CD4-positive, alpha-beta T cell treated with Interleukin-12 subunit alpha and Interleukin-12 subunit beta, for 1 hour (primary cell): ENCODE measurements around the gene FAM25G.

Experiments used
- DNase-seq: peaks from one replicate; pipeline ENCODE4 v3.0.0-alpha.2; 2020

Gene FAM25G

GRCh38 chr10:47447209-47447608 lies 44.3 kb downstream of the FAM25G start:
- DNase-seq: no peak

- DNase-seq: no peak
Observed at GRCh38 chr10:47445720-47446119, 45.8 kb downstream of the FAM25G start.

- no peak for DNase-seq
Observed at GRCh38 chr10:47444047-47444446, 47.5 kb downstream of the FAM25G start.

- no peak for DNase-seq
Observed at GRCh38 chr10:47443145-47443544, 48.4 kb downstream of the FAM25G start.

GRCh38 chr10:47442351-47442750 lies 49.1 kb downstream of the FAM25G start:
- no peak for DNase-seq

- no peak for DNase-seq
Observed at GRCh38 chr10:47441938-47442337, 49.6 kb downstream of the FAM25G start.

- no peak for DNase-seq
Observed at GRCh38 chr10:47440207-47440606, 51.3 kb downstream of the FAM25G start.

- no peak for DNase-seq
Observed at GRCh38 chr10:47438857-47439474, 52.5 kb downstream of the FAM25G start.
